ENCODE measurements around the gene BABAM2.
"Not testable (repeated sequence)": the region's sequence is repeated elsewhere in the genome, so short reads cannot be mapped to it uniquely, and the experiment has no call there.

Gene BABAM2

DNA sequence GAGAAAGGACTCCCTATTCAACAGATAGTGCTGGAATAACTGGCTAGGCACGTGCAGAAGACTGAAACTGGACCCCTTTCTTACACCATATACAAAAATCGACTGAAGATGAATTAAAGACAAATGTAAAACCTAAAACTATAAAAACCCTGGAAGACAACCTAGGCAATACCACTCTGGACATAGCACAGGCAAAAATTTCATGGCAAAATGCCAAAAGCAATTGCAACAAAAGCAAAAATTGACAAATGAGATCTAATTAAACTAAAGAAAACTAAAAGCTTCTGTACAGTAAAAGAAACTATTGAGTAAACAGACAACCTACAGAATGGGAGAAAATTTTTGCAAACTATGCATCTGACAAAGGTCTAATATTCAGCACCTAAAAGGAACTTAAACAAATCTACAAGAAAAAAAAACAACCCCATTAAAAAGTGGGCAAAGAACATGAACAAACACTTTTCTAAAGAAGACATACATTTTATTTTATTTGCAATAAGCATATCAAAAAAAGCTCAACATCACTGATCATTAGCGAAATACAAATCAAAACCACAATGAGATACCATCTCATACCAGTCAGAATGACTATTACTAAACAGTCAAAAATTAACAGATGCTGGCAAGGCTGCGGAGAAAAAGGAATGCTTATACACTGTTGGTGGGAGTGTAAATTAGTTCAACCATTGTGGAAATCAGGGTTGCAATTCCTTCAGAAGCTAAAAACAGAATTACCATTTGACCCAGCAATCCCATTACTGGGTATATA, 8.5 kb upstream of the BABAM2 start:
- peak; percentile 70 for DNase-seq

DNA sequence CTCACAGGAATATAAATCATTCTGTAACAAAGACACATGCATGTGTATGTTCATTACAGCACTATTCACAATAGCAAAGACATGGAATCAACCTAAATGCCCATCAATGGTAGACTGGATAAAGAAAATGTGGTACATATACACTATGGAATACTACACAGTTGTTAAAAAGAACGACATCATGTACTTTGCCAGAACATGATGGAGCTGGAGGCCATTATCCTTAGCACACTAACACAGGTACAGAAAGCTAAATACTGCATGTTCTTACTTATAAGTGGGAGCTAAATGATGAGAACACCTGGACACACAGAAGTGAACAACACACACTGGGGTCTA, 8.0 kb upstream of the BABAM2 start:
- DNase-seq: not testable (repeated sequence)

DNA sequence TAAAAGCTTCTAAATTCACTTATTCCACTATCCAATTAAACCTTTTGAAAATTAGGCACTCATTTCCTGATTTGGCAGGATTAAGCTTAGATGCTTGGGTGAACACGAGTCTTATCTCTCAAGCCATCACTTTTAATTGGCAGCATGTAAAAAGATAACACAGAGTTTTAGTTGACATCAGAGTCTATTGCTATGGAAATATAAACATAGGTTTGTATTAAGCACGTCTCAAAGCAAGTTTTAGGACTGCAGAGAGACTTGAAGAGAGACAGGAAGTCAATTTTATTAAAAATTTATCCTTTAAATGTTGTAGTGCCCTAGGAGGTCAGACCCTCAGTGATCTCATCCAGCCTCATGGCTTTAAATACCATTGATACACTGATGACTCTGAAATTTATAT, 5.9 kb upstream of the BABAM2 start:
- peak; percentile 52 for DNase-seq

DNA sequence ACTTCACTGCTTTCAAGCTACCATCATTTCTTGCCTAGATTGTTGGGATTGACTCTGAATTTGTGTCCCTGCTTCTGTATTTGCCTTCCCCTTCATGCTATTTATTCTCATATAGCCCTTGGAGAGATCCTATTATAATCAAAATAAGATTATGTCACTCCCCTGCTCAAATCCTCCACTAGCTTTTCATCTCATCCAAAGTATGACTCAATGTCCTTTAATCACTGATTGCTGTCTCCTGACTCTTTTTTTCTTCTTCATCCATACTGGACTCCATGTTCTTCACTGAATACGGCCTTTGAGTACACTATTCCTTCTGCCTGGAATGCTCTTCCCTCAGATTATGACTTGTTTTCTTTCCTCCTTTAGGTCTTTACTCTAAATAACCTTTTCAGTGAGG, 5.3 kb upstream of the BABAM2 start:
- peak; percentile 44 for DNase-seq

DNA sequence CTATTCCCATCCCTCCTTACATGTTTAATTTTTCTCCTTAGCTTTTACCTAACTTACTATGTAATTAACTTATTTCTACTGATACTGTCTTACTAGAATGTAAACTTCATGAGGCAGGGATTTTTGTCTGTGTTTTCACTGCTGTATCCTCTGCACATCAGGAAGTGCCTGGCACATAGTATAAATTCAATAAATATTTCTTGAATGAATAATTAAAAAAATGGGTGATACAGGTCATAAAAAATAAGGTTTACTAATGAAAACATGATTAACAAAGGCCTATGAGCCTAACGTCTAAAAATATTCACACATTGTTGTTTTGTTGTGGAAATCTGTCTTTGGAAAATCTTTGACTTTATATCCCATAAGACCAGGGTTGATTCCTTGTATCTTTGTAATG, 4.9 kb upstream of the BABAM2 start:
- peak; percentile 62 for DNase-seq

DNA sequence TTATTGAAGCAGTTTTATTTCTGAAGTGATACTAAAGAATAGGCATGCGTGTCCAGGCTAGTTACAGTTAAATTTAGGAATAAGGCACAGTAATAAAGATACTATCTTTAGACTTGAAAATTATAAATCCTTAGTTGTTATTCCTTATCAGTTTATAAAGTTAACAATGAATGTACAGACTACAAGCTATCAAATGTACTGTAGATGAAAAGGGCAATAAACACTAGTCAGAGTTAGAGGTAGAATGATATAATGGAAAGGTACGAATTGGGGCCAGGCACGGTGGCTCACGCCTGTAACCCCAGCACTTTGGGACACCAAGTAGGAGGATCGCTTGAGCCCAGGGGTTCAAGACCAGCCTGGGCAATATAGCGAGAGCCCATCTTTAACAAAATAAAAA, 4.2 kb upstream of the BABAM2 start:
- DNase-seq: no peak

DNA sequence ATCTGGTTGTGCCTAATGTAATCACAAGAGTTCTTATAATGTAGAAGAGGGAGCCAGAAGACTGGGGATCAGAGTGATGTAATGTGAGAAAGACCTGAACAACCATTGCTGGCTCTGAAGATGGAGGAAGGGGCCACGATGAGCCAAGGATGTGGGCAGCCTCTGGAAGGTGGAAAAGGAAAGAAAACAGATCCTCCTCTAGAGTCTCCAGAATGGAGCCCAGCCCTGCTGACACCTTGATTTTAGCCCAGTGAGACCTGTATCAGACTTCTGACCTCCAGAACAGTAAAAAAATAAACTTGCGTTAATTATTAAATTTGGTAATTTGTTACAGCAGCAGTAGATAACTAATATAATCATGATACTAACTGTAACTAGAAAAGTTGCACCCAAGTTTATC, 3.4 kb upstream of the BABAM2 start:
- DNase-seq: no peak

DNA sequence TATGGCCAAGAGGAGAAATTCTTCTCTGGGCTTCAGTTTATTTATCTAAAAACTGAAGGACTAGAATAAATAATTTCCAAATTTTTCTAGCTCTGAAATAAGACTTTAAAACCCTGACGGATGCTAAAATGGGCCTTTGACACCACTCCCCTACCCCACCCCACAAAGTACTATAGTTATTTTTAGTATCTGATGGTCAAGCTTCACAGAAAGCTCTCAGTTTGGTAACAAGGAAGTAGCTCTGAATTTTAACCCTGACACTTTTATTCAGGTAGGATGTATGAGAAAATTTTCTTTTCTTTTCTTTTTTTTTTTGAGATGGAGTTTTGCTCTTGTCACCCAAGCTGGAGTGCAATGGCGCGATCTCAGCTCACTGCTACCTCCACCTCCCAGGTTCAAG, 2.7 kb upstream of the BABAM2 start:
- no peak for DNase-seq

DNA sequence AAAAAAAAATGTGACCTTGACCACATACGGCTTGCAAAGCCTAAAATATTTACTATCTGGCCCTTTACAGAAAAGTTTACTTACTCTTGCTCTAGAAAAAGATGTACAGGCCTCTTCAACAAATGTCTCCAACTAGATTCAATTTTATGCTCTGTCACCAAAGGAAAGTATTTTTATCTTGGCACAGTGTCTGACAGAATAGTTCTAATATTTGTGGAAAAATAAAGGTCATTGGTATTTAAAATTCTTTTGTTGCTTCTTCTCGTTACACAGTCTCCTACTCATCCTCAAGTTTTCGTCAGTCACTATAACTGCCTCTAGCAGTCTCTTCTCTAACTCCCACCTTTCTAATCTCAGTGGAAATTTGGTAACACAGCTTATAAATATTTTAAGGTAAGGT, 1.7 kb upstream of the BABAM2 start:
- DNase-seq: peak; percentile 61

DNA sequence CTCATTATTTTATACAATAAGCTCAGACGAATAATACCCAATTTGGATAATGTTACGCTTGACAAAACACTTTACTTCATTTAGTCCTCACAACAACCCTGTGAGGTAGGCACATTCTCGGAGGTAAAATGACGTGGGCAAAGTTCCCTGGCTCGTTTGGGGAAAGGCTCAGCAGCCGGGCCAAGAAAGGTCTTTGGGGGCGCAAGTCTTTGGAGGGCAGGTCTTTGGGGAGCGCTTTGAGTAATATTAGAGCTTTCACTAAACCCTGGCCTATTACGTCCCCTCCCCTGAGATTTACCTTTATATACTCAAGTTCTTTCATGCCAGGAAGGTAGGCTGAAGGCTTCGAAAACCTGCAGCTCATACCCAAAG, 769 bp upstream of the BABAM2 start:
- DNase-seq: no peak

DNA sequence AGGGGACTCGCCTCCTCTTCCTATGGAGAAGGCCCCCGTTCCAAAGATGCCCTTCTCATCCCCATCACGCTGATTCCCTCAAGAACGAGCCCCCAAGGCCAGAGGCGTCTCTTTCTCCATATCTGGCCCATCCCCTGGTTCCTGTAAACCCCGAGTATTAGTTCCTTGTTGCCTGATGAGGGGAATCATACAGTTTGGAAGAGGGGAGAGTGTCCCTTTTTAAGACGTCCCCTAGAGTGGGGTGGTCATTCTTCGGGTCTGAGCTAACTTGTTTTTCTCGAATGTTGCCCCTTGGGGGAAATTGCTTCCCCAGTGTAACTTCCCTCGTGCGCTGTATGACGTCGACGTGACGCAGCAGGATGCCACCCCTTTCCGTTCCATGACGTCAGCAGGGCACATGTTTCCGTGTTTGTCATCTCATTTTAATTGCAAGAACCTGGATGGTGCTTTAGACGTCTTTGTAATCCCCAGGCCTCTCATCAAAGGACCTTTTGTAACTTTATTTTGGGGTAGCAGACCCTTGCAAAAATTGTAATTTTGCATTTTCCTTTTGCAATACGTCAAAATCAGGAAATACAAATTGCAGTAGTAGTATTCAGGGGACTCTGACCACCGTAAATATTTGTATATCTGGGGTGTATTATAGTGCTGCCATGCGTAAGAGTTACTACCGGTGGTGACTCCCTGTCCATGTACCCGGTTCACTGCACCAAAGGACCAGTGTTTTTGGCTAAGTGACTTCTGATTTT, 569 bp downstream of the BABAM2 start:
- DNase-seq: peak; percentile 68

DNA sequence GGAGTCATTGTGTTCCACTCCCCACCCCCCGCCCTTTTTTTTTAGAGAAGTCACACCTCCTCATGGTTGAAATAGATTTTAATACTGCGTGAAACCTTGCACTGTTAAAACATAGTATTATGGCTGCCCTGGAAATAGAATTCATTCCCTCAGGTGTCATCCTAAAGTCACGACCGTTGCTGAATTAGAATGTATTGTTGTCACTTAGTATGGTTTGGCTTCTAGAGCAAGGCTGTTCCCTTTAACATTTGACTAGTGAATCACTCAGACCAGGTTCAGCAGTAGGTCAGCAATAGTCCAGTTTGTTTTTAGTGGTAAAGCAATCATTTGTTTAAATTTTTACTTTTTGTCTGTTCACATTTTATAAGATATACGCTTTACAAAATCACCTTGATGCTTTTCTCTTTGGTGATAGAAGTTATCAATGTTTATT, 1.2 kb downstream of the BABAM2 start:
- peak; percentile 21 for DNase-seq

DNA sequence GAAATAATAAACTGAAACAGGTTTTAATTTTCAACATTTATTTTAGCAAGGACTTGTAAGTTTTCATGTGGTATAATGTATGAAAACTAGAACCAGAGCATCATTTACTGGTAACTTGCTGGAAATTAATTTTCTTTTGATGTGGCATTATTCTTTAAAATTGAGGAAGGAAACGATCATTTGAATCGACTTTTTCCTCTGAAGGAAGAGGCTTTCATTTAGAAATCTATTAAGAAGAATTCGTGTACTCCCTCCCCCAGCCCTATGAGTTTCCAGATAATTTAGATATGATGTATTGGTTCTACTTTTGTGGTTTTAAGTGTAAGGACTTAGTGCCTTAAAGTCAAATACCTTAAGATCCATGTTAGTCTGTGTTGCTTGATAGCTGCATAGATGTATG, 2.5 kb downstream of the BABAM2 start:
- DNase-seq: no peak

DNA sequence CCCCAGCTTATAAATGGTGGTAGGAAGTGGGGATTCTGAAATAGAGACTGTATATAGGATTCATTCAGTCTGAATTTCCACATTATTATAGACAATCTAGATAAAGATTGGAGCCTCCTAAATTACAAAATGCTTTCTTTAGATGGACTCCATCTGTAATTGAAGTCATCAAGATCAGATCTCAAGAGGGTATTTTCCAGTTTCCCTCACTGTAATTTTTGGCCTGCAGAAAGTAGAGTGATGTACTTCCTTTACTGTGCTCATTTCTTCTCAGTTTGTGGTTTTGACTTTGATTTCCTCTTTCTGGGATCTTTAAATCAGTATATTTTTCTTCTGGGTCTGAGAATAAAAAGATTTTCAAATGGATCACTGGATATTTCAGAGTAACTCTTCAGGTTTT, 7.2 kb downstream of the BABAM2 start:
- no peak for DNase-seq

DNA sequence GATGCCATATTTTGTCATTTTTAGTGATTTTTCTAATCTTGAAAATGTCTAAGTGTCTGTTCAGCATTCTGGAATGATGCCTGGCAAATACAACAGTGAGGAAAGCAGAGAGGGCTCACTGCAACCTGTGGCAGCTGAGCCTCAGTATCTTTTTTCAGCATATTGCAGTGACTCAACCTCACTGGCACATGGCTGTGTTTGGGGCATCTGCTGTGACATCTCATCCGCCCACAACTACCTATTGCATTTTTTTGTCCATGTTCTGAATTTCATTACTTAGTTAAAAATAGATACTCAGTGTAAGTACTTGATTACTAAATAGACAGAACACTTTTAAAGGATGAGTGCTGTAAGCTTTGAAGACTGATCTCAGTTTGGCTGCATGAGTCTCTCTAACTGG, 10.7 kb downstream of the BABAM2 start:
- peak; percentile 31 for DNase-seq

DNA sequence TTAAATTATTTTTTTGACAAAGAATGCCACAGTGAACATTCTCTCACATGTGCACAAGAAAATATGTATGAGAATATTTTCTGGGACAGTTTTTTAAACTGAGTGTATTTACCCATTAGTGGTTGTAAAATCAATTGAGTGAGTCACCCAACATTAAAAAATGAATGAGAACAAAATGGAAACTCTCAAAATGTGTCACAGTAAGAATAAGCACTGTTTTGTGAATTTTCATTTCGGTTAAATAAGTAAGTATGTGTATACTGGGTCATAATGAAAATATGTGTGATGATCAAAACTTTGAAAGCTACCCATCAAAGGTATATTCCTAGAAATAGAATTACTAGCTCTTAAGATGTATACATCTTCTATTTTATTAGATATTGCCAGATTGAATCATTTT, 11.6 kb downstream of the BABAM2 start:
- DNase-seq: peak; percentile 12

DNA sequence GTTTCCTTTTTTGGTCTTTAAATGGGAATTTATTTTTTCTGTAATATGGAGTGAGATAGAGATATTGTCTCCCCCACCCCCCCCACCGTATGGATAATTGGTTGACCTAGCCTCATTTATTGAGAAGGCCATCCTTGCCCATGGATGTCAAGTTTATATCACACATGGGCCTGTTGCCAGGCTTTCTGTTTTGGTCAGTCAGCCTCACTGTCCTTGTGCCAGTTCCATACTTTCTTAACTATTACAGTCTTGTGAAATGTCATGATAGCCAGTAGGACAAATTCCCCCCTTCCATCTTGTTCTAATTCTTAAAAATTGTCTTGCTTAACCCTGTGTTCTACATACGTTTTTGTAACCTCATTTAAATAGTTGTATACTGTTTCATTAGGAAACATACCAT, 12.5 kb downstream of the BABAM2 start:
- no peak for DNase-seq

DNA sequence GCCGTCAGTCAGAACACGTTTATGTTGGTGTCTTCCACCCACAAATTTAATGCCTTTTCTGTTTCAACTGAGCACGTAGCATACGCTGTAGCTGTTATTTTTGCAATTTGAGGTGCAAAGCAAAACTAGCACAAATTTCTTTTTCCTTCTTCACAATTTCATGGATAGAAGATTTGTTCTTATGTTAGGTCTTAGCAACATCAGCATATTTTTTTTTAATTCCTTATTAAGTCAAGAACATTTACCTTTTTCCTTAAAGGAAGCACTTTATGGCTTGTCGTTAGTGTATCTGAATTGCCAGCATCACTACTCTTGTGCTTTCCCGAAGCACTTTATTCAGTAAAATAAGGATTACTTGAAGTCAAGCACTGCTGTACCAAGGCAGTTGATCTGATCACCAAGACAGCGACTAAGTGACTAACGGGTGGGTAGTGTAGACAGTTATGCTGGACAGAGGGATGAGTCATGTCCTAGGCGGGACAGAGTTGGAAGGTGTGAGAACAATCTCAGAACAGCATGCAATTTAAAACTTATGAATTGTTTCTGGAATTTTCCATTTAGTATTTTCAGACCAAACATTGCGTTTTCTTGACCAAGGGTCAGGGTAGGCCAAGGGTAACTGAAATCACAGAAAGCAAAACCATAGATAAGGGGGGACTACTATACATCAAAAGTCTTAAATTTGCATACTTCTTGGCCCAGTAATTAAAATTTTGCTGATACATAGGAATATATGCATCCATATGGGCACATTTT, 13.3 kb downstream of the BABAM2 start:
- DNase-seq: peak; percentile 71

DNA sequence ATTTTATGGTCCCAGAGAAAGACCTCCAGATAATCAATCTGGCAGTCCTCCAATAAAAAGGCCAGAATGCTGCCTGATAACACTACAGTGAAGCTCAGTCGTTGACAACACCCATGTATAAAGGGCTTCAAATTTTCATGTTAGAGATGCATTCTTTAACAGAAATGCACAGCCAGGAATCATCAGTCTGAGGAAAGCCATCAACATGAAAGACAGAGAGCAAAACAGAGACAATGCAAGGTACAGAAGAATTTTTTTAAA, 13.8 kb downstream of the BABAM2 start:
- no peak for DNase-seq

DNA sequence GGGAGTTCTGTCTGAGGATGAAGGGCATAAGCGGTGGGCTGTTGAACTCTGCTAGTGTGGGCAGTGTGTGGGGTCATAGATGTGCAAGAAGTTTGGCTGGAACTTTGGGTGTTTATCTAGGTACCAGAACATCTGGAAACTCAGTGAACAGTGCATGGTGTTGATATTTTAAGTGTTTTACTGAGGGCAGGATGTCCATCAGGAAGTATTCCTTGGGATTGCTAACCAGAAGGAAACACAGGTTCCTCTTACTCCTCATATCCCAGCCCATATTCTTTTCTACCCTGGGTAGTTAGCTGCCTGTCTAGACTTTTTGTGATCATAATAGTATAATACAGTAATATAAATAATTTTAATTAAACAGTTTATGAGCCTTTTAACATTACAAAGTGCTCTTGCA, 15.5 kb downstream of the BABAM2 start:
- DNase-seq: no peak

DNA sequence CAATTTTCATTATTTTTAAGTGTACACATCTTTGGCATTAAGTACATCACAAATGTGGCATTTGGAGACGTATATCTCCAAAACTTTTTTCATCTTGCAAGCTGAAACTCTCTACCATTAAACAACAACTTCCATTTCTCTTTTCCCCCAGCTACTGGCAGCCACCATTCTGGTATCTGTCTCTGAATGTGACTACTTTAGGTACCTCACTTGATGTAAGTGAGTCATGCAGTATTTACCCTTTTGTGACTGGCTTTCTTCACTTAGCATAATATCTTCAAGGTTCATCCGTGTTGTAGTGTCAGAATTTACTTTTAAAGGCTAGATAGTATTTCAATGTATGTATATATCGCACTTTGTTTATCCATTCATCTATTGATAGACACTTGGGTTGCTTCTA, 17.0 kb downstream of the BABAM2 start:
- no peak for DNase-seq

DNA sequence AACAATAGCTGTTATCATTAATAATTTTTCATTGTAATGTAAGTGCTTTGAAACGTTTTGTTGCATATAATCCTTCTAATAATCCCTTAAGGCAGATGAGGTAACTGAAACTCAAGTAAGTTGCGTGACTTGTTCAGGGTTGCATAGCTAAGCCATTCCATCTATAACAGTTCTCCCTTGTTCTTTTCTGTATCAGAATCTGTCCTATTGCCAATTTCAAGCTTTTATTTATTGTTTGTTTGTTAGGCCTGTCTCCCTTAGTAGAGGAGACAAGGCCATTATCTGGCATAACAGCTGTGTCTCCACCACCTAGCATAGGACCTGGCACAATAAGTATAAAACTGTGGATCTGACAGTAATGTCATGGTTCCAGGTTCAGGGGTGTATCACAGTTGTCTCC, 19.4 kb downstream of the BABAM2 start:
- DNase-seq: no peak

DNA sequence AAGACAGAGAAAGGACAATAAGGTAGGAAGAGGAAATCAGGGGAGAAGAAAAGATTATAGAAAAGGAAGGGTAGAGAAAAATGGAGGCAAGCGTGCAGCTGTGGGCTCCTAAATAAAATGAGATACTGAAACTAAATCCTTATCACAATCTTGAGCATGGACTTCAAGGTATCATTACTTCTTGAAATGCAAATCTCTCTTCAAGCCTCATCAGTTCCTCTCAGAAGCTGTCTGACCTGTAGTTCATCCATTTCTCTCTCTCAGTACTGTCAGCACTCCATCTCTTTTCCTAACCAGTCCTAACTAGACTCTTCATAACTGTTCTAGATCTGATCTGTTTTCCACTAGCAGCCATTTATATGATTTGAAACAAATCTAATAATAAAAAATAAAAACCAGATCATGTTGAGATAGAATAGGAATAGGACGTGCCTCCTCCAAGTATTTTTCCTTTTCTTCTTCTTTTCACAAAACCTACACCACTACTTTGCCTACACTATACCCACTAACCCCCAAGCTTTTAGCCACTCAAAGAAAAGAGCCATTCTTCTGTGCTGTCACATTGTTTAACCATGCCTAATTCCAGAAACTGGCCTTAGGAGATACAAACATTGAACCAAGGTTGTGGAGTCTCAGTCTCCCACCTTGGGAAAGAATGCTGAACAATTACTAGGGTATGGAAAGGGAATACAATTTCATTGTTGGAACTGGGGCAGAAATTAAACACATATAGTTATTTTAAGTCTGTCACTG, 21.1 kb downstream of the BABAM2 start:
- no peak for DNase-seq

DNA sequence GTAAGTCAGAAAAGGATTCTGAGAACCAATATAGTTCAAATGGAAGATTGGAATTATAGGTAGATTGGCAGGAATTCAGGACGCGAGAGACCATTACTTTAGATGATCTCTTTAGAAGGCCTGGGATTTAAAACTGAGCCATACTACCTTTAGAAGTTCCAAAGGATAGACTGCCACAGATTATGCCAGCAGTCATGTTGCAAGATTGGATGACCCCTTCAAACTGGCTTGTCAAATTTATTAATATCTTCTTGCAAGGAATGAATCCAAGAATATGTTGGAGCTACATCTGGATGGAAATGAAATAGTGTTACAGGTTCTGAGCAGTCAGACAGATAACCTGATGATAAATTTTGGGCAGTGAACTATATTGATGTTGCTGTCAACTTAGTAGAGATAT, 22.0 kb downstream of the BABAM2 start:
- no peak for DNase-seq
